Measurements from ENCODE around the gene SETD6.

SETD6 gene, protein sequence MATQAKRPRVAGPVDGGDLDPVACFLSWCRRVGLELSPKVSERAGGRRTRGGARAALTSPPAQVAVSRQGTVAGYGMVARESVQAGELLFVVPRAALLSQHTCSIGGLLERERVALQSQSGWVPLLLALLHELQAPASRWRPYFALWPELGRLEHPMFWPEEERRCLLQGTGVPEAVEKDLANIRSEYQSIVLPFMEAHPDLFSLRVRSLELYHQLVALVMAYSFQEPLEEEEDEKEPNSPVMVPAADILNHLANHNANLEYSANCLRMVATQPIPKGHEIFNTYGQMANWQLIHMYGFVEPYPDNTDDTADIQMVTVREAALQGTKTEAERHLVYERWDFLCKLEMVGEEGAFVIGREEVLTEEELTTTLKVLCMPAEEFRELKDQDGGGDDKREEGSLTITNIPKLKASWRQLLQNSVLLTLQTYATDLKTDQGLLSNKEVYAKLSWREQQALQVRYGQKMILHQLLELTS

DNA sequence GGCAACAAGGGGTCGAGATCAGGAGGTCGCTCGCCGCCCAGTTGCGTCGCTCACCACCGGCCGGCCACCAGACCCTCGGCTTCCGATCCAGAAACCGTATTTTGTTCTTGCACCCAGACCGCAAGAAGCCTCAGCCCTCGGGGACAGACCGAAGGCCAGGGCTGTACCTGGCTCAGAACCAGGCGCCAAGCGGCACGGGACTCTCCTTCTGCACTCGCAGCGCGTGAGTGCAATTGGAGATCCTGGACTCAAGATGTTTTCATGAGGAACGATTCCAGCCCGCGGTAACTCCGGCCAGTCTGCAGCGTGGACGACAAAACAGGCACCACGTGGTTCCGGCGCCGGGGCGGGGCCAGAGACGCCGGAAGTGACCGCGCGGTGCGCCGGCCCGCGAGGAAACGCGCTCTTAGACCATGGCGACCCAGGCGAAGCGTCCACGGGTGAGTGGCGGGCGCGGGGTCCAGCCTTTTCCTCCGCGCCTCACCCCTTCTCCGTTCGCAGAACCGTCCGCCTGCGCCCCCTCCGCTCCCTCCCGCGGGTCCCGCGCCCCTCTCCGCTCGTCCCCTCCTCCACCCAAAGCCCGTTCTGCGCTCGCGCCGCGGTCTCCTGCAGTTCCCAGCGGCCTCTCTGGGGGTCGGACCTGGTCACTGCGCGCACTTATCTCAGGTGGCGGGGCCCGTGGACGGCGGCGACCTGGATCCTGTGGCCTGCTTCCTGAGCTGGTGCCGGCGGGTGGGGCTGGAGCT, at the start of gene SETD6:
SETD6 (plus strand) TSS at position 393 of the 746 bp plus-strand sequence; CDS start at position 414, 21 bp downstream.
- no peak for TF ChIP-seq CTCF (IDR thresholded peaks at IDR 0.05)
- Histone ChIP-seq H3K4me3 (ENCODE audit: low read depth in 1 of 2, low read length in 1 of 2) (peak within 1 kb of the TSS; percentile 70 to 84), H3K36me3 (peaks cover 34% of the 10 kb centered on the region), H3K27ac (peak within 1 kb of the TSS; percentile 62), H3K9me3 (no peaks in the 10 kb centered on the region), H3K27me3 (no peaks in the 10 kb centered on the region), H3K4me1 (ENCODE audit: control insufficient read depth in 1 of 2, insufficient read depth in 1 of 2, low read depth in 1 of 2, low read length in 1 of 2) (peaks cover 17 to 18% of the 10 kb centered on the region in 2 experiments)

DNA sequence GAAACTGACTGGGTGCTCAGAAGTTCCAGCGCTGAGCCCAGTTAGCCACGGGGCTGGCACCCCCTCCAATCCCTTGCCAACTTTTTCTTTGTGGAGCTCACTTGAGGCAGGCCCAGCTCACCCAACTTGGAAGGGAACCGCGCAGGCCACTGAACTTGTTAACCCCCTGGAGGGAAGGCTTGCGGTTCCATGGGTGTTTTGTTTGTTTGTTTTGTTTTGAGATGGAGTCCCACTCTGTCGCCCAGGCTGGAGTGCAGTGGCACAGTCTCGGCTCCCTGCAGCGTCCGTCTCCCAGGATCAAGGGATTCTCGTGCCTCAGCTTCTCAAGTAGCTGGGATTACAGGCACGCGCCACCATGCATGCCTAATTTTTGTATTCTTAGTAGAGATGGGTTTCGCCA, 49.5 kb upstream of the SETD6 start:
- no peaks in the 10 kb centered on the region for H3K9me3 ChIP-seq
- H3K27ac ChIP-seq: no peak overlapping the region
- no peak overlapping the region for H3K4me3 ChIP-seq (ENCODE audit: low read depth in 1 of 2, low read length in 1 of 2)
- TF ChIP-seq CTCF (IDR thresholded peaks at IDR 0.05): no peak
- H3K36me3 ChIP-seq: no peaks in the 10 kb centered on the region
- peaks cover 0 to 9% of the 10 kb centered on the region in 2 experiments for H3K4me1 ChIP-seq (ENCODE audit: control insufficient read depth in 1 of 2, insufficient read depth in 1 of 2, low read depth in 1 of 2, low read length in 1 of 2)
- peaks cover 100% of the 10 kb centered on the region for H3K27me3 ChIP-seq

DNA sequence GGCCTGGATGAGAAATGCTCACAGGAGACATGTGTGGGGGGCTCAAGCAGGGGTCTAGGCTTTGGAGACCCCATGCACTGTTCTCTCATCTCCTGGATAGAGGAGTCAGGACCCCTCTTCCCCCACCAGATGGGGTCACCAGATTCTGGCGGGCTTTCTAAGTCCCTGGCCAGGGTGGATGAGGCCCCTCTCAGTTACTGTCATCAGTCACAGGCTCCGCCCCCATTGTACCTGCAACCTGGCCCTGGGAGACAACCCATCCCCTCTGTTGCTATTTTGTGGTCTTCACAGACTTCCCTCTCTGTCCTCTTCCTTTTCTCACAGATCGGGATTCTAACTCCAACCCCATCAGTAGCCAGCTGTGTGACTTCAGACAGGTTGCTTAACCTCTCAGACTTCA, 48.9 kb upstream of the SETD6 start:
- H3K27ac ChIP-seq: no peak overlapping the region
- no peak for TF ChIP-seq CTCF (IDR thresholded peaks at IDR 0.05)
- H3K4me3 ChIP-seq (ENCODE audit: low read depth in 1 of 2, low read length in 1 of 2): no peak overlapping the region
- H3K4me1 ChIP-seq (ENCODE audit: control insufficient read depth in 1 of 2, insufficient read depth in 1 of 2, low read depth in 1 of 2, low read length in 1 of 2): peaks cover 0 to 9% of the 10 kb centered on the region in 2 experiments
- H3K27me3 ChIP-seq: peaks cover 100% of the 10 kb centered on the region
- no peaks in the 10 kb centered on the region for H3K9me3 ChIP-seq
- no peaks in the 10 kb centered on the region for H3K36me3 ChIP-seq

GRCh38 chr16:58467905-58468304, 47.4 kb upstream of the SETD6 start:
- Histone ChIP-seq H3K4me3 (ENCODE audit: low read depth in 1 of 2, low read length in 1 of 2) (no peak overlapping the region), H3K27me3 (peaks cover 100% of the 10 kb centered on the region), H3K27ac (no peak overlapping the region), H3K36me3 (no peaks in the 10 kb centered on the region), H3K9me3 (no peaks in the 10 kb centered on the region), H3K4me1 (ENCODE audit: control insufficient read depth in 1 of 2, insufficient read depth in 1 of 2, low read depth in 1 of 2, low read length in 1 of 2) (peaks cover 0 to 9% of the 10 kb centered on the region in 2 experiments)
- no peak for TF ChIP-seq CTCF (IDR thresholded peaks at IDR 0.05)

- peaks cover 88% of the 10 kb centered on the region for H3K27me3 ChIP-seq
- no peaks in the 10 kb centered on the region for H3K9me3 ChIP-seq
- H3K27ac ChIP-seq: no peak overlapping the region
- H3K36me3 ChIP-seq: no peaks in the 10 kb centered on the region
- no peak for TF ChIP-seq CTCF (IDR thresholded peaks at IDR 0.05)
- no peaks in the 10 kb centered on the region for H3K4me1 ChIP-seq (ENCODE audit: control insufficient read depth in 1 of 2, insufficient read depth in 1 of 2, low read depth in 1 of 2, low read length in 1 of 2)
- H3K4me3 ChIP-seq (ENCODE audit: low read depth in 1 of 2, low read length in 1 of 2): no peak overlapping the region
These were observed 43.9 kb upstream of the SETD6 start for GRCh38 chr16:58471209-58471975.

Data from neutrophil (primary cell).